Activated CD4-positive, alpha-beta T cell treated with anti-CD3 and anti-CD28 coated beads, Interleukin-2, amount 50 U/mL, for 1 hour (primary cell): ENCODE results near the gene CENPO.
"Not testable (repeated sequence)": the region's sequence is repeated elsewhere in the genome, so short reads cannot be mapped to it uniquely, and the experiment has no call there.

ENCODE experiments used
- DNase-seq: peaks from one replicate; pipeline ENCODE4 v3.0.0-alpha.2; 2020

CENPO gene

DNA sequence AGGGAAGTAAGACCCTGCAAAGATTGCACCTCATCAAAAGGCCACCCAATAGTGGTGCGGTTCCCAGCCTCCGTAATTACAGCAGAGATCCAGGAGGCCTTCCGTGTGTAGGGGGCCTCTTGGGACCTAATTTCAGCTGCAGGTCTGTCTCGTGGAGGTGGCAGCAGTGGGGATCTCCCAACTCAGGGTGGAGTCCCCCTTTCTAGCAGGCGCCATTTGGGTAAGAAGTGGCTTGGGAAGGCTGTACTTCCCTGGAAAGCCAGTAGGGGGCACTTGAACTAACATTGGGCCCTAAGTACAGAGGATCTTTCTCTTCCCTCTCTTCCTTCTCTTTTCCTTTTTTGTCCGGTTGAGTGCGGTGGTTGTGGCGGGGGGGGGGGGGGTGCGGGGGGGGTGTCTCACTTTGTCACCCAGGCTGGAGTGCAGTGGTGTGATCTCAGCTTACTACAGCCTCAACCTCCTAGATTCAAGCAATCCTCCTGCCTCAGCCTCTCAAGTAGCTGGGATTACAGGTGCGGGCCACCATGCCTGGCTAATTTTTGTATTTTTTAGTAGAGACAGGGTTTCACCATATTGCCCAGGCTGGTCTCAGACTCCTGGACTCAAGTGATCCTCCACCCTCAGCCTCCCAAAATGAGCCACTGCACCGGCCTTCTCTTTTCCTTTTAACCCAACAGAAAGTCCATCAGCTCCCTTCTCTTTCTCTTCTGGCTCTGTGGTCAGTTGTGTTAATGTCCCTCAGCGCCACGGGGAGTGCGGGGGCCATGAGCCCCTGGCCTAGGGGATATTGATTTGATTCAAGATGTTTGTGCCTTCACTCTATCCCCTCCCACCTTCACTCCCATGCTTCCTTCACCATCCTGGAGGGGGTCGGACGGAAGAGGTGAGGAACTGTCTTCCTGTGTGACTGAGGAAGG, 32.0 kb downstream of the CENPO start:
- peak; percentile 28 for DNase-seq

DNA sequence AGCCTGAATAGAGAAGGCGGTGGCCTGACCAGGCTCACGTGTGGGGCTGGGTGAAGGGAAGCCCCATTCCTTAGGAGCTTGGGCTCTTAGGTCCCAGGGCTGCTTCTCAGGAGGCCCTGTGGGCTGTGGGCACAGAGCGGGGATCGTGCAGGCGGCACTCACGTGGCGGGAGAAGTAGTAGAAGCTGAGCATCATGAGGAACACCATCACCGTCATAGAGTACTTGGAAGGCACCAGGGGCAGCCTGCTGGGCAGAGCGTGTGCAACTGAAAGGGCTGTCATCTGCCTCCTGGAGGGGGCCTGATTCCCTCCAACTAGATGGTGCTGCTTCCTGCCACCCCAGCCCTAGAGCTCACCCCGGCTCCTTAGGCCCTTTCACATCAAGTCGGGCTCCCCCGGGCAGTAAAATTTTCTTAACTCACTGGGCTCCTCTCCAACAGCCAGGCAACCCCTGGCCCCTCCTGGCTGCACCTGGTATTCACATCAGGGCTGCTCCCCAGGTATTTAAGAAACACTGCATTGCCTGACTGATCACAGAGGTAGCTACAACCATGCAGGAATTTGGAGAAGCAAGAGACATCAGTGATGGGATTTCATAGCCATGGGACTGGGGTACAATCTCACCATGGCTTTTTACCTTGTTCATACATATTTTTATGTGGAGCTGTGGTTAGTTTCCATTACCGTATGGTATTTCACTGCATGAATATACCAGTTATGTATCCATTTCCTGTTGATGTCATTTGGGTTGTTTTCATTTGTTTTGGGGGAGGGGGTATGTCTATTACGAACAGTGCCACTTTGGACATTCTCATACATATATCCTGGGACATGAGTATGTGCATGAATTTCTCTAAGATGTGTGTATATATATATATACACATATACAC, 32.9 kb downstream of the CENPO start:
- DNase-seq, result no peak

DNA sequence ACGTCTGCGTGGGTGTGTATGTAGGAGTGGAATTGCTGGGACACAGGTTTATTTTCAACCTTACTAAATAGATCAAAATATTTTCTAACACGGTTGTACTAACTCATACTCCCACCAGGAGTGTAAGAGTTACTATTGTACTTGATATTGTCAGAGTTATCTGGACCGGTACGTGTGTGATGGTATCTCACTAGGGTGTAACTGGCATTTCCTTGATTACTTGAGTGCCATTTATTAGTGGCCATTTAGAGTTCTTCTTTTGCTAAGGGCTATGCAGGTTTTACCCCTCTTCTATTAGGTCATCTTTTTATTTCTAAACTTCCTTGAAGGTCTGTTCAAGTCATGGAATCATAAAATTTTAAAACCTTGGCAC, 33.5 kb downstream of the CENPO start:
- no peak for DNase-seq

DNA sequence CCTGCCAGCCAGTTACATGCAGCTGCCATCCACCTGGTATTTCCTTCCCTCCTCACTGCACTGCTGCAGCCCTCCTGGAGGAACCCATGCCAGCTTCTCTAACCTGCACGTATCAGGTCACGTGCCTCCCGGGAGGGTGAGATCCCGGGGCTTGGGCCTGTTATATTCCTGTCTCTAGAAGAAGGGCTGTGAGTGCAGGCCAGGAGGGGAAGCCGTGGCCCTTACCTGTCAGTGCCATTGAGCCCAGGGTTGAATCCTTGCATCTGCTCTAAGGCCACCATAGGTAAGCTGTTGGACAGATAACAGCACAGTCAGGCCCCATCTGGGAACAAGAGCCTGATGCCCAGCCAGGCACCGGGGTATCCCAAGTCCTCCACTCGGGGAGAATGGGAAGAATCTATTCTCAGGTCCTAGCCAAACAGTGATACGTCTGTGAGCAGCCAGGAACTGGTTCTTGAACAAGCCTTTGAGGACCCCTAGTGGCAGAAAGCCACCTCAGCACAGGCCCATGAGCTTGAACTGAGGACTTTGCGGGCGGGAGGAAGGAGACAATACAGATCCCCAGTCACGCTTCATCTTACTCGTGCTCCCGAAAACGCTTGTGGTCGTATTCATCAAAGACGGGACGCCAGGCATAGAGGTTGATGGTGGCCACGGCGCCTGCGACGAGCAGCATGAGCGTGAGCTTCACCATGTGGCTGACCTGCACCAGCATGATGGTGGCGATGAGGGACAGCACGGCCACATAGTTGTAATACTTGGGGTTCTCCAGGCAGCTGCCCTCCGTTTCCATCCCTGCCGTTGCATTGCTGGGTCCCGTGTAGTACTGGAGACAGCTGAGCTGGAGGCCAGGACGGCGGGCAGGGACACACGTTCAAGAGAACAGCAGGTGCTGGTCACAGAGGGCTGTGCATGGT, 34.4 kb downstream of the CENPO start:
- peak; percentile 67 for DNase-seq

DNA sequence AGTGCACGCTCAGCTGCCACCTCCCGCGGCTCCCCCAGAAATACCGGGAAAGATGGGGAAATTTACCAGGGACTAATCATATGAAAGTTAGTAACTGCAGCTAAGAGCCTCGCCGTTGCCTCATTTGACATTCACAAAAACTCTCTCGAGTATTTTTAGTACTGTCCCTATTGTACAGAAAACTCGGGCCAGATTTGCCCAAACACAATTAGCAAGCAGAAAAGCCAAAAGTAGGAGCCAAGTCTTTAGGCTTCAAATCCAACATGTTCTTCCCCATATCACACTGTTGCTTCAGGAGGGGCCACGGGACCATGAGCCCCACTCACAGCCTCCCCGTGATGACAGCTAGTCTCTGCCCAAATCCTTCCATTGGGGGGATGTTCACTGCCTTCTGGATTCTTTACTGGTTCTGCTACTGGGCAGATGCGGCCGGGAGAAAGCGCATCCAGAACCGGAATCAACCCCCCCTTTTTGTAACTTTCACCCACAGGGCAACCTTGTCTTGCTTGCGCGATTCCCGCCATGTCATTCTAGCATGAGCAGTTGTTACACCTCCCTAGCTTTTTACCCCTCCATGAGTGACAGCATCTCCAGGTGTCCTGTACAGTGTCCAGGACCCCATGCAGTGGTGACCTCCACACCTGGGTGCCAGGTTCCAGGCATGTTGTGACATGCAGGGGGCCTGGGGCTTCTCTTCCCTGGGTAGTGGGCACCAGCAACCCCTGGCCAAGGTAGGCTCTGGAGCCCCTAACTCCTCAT, 35.2 kb downstream of the CENPO start:
- DNase-seq, result no peak

DNA sequence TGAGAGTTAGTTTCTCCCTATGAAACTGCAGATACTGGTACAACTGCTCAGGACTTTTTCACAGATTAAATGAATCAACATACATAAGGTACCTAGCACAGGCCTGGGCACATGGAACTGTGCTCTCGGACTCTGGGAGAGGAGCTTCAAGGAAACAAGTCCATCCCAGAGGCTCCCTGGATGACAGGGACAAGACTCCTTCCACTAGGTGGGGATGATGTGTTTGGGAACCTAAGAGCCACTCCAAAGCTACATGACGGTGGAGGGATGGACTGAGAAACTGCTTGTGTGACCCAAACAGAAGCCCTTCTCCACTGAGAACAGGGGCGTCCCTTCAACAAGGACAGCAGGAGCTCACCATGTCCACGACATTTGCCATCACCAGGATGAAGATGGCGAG, 37.1 kb downstream of the CENPO start:
- DNase-seq, result no peak

DNA sequence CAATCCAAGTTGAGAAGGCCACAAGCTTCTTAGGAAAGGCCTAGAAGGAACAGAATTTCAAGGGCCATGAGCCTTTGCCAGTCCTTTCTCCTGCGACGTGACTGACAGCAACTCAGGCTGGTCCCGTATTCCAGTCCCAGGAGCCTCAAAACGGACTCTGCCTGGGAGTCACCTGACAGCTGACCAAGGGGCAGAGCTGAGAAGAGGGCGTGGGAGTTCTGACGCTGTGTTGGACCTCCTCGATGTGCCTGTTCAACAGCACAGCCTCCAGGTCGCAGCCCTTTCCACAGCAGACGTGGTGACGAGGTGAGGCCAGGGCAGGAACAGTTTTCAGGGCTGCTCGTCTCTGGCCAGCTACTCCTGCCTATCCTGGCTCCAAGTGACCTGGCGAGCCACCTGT, 37.6 kb downstream of the CENPO start:
- no peak for DNase-seq

DNA sequence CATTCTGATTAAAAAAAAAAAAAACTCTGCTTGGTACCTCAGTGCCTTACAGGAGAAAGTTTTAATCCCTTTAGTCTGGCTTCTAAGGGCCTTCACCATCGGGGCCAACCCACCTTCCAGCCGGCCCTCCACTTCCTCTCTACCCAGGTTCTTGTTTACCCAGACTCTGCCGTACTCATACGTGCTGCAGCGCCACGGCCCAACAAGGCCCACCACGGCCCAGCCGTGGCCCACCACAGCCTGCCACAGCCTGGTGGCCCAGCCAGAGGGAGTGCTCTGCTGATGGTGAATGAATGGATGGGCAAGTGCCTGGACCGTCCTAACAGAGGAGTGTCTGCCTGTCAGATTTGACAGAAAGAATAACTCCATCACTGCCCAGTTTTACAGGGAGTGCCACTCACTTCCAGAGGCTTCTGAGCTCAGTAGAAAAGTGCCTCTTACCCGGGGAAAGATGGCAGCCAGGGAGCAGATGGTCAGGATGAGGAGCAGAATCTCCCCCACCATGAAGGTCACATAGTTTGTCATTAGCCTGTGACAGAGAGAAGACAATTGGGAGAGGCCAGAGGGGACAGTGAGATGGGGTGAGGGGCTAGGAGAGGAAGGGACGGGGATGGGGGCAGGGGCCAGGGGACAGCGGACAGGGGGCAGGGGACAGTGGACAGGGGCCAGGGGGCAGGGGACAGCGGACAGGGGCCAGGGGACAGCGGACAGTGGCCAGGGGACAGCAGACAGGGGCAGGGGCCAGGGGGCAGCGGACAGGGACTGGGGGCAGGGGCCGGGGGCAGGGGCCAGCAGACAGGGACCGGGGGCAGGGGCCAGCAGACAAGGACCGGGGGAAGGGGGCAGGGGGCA, 38.2 kb downstream of the CENPO start:
- DNase-seq, result no peak

DNA sequence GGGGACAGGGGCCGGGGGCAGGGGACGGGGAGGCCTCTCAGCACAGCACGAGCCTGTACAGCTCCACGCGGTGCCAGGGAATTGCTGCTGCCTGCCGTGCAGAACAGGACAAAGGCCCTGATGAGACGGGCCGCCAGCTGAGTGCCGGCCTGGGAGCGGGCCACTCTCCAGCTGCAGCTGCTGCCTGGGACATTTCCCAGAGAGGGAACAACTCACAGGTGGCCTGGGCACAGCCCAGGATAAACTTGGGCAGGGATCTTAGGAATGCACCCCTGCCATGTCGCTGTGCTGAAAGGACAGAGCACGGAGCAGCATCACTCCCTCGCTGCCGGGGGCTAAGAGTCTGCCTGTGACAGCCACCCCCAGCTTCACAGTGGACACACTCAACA, 38.8 kb downstream of the CENPO start:
- no peak for DNase-seq

DNA sequence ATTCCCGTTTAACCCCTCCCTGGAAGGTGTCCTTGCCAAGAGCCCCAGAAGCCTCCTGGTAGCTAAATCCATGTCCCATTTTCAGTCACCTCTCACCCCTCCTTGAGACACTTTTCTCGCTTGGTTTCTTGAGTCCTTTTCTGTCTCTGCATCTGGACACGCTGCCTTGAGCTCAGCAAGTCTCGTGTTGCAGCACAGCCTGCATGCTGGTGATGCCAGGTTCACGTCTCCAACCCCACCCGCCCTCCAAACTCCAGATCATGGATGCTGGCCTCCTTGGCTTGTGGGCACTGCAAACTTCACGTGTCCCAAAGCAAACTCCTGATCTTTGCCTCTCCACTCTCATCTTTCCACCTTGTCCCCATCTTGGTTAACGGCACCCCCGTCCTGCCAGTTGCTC, 39.3 kb downstream of the CENPO start:
- no peak for DNase-seq

DNA sequence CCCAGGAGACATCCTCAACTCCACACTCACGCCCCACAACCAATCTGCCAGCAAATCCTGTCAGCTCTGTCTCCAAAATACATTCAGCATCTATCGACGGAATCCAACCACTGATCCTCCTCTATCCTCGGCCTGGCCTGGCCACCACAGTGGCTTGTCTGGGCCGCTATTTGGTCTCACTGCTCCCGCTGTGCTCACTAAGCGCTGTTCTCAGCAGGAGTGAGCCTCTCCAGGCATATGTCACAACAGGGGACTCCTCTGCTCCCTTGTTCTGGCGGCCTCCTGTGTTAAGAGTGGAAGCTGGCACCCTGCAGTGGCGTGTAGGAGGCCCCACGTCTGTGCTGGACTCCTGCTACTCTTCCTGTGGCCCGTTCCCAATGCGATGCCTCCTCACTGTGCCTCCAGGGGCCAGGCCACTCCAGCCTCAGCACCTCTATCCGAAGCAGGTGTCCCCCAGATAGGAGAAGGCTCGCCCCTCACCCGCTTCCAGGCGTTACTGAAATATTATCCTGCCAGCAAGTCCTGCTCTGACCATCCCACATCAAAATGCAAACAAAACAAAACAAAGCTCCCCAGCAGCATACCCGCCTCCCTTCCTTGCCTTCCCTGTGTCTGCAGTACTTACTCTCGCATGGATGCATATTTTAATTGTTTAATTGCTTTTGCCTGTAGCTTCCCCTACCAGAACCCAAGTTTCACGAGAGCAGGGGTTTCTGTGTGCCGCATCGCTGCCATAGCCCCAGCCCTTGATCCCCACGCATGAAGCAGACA, 39.9 kb downstream of the CENPO start:
- no peak for DNase-seq

DNA sequence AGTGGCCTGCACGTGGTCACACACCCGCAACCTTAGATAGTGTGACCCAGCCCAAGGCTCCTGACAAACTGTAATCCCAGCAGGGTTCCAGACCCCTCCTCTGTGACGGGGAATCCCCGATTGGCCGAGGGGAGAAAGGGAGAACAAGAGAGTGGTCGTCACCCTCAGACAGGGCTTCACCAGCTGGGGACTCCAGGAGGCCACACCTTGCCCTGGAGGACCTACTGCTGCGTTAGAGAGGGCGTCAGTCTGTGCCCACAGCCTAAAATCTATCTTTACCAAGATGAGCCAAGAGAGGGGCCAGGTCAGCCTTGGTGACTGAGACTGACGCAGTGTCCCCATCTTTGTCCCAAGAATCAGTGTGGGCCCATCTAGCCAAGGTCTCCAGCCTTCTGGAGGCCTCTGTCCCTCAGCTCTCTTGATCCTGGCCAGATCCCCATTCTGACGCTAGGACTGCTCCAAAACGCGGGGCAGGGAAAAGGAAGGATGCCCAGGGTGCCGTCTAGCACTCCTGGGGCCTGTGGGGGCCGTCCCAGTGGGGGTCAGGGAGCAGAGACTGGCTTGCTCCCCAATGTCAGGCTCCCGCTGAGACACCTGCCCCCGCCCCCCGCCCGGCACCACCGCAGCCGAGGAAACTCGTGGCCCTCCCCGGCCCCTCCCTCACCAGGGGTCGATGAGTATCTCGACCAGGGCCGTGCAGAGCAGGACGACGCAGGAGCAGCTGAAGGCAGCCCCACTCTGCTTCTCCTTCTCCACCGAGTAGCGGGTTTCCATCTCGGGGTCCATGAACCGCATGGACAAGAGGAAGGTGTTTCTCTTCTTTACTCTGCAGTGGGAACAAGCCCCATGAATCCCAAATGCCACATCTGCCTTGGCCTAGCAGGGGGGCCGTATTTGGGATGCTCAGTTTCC, 40.9 kb downstream of the CENPO start:
- no peak for DNase-seq

DNA sequence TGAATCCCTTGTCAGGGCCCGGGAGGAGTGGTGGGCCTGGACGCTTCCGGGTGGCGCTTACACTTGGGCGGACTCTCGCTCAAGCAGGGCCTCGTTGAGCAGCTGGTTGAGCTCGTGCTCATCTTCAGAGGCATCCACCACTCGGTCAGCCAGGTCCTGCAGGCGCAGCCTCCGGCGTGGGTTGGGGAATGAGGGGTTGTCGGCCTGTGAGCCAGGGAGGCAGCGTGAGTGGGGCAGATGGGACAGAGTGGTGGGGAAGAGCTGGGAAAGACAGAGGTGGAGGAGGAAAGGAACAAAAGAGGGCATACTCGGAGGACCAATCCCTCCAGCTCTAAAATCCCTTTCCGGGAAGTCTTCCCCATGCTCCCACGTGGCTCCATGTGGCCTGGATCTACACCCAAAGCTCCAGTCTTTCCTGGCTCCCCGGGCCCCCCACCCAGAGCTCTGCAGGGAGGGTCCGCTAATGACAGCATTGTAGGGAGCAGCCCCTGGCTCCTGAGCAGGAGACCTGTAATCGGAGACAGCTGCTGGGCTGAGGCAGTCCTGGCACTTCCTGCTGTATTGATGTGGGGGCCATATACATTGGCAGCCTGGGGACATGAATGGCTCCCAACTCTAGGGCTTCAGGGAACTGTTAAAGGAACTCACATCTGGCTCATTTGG, 41.6 kb downstream of the CENPO start:
- DNase-seq, result no peak

DNA sequence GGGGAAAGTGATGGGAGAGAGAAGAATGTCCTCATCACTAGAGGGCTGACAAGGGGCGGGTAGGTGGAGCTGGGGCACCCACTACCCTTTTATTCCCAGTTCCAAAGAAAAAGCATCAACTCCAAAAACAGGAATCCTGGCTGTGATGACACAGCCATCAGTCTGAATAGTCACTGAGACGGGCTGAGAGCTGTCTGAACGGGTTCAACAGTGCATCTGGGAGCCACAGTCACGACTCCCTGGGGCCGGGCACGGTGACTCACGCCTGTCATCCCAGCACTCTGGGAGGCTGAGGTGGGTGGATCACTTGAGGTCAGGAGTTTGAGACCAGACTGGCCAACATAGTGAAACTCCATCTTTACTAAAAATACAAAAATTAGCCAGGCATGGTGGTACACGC, 42.2 kb downstream of the CENPO start:
- not testable (repeated sequence) for DNase-seq

DNA sequence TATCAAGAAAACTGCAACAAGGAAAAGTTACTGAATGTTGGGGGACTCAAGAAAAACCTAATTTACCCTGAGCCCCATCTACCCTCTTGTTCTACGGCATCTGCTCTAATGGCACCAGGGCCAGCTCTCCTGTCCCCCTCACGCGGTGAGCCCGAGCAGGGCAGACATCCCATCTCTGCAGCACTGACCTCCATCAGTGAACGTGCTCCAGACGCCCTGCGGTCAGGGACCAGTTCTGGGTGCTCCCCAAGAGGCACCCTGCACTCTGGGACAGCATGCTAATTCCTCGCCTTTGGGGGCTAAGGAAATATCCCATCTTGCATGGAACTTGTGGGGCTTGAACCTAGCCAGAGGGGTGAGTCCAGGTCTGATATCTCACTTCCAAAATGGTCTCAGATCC, 43.0 kb downstream of the CENPO start:
- DNase-seq, result no peak

DNA sequence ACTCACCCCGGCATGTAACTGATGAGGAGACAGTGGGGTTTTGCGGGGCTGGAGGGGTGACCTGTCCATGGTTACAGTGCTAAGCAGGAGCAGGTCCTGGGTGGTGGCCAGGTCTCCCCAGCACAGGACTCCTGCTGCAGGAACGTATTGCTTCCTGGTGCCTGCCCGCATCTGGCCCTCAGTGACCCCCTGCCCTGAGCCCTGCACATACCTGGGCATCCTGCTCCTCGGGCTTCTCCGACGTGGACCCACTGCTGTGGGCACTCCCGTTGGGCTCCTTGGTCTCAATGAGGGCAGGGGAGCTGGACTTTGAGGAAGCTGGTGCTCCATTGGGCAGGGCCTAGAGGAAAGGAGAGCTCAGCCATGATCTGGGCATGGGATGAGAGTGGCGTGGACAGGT, 43.5 kb downstream of the CENPO start:
- no peak for DNase-seq

DNA sequence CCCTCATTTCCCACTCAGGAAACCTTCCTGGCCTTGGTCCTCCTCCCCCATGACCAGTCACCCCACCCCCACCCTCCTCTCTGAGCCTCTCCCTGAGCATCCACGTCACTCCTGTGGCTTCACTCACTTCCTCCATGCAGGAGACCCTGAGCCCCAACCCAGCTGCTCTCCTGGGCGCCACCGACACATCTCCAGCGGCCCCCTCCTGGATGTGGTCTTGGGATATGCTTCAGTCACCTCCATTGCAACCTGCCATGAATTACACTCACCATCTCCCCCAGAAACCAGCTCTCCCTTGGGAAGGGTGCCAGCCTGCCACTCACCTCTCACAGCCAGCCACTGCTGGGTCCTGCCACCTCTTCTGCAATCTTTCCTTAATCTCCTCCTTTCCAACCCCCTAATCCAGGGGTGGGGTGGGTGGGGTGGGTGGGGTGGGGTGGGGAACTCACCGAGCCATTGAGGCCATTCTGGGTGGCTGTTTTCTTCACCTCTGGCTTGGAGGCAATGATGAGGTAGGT, 44.8 kb downstream of the CENPO start:
- no peak for DNase-seq

DNA sequence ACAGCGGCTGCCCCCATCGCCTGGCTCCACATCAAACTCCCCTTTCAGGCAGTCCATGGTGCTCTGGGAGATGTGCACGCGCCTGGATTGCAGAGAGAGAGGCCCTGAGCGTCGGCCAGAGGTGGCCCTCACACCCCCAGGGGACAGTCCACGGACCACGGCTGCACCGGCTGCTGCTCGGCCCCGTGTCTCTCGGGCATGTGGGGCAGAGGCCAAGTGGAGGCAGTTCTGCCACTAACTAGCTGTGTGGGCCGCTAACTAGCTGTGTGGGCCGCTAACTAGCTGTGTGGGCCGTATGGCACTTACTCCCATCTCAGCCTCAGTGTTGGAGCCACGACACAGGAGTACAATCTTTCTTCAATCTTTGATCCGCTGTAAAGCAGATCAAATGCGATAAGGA, 45.3 kb downstream of the CENPO start:
- DNase-seq, result no peak
